NCI-H1092 treated with DMSO at 0.1 percent for 48 hours (cell line): ENCODE results near the gene PSMA6.
"Not testable (repeated sequence)": the region's sequence is repeated elsewhere in the genome, so short reads cannot be mapped to it uniquely, and the experiment has no call there.

Source experiments
- DNase-seq: peaks from one replicate; lab custom pipeline; 2025; lab: John Stamatoyannopoulos, UW

Gene PSMA6

DNA sequence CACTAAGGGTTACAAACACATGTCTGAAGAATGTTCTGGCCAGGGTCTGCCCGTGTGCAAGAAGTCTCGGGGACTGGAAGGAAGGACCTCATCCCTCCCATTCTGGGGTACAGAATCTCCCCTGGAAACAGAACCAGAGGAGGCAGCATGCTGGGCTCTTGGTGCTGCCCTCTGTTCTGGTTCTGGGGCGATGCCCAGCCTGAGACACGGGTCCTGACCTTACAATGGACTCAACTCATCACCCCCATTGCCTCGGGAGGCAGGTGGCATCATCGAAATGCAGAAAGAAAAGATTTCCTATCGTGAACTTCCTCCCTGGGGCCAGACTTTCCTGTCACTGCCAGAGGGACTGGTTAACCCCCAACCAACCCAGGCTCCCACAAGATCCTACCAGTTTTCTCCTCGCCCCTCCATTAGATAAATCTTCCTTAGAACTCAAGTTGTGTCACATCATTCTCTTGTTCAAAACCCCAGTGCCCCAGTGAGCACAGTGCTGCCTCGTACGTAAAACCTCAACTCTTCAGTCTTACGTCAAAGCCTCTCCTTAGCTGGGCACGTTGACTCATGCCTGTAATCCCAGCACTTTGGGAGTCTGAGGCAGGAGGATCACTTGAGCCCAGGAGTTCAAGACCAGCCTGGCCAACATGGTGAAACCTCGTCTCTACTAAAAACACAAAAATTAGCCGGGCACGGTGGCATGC, 52.1 kb downstream of the PSMA6 start:
- DNase-seq: no peak

DNA sequence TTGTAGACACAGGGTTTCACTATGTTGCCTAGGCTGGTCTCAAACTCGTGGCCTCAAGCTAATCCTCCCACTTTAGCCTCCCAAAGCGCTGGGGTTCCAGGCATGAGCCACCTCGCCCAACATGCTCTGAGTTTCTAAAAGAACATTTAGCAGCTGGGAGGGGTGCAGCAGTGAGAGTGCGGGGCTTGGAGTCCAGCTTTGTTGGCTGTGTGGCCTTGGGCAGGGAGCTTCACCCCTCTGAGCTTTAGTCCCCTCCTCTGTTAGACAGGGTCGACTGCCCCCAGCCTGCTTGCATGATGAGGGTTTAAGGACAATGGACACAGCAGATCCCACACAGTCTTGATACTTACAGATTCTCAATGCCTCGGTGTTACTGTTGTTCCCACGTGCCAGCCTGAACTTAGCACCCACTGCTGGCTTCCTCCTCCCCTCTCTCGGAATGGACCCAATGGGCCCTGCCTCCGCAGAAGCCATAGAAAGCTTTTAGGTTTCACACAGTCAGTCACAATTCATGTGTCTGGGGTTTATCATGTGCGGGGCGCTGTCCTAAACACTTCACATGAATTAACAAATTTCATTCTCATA, 54.6 kb downstream of the PSMA6 start:
- DNase-seq: no peak

DNA sequence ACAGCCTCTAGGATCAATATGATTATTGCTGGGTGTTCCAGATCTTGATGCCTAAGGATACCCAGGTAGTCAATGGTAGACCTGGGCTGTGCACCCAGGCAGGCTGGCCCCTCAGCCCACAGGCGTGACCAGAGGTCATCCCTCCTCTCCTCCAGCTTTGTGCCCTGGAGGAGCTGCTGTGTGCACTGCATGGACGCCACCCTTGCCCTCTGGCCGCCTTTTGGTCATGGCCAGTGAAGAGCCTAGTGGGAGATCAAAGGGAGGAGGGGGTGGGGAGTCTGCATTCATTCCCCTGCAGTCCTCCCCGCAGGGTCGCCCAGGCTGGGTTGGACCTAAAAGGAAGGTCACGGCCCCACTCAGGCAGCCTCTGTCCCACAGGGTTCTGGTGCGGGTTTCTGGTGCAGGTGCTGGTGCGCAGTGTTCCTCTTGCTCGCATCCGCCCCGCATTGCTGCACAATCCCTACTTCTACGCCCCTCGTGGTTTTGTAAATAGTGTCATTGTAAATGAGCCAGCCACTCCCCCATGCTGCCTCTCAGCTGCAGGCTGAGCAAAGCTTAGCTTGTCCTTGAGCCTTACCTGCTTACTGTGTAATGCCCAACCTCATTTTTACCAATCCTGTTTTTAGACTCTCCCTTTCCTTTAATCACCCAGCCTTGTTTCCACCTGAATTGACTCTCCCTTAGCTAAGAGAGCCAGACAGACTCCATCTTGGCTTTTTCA, 55.3 kb downstream of the PSMA6 start:
- DNase-seq: no peak

DNA sequence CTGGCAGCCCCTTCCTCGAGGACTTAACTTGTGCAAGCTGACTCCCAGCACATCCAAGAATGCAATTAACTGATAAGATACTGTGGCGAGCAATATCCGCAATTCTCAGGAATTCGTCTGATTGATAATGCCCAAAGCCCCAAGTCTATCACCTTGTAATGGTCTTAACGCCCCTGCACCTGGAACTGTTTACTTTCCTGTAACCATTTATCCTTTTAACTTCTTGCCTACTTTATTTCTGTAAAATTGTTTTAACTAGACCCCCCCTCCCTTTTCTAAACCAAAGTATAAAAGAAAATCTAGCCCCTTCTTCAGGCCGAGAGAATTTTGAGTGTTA, 55.8 kb downstream of the PSMA6 start:
- DNase-seq: not testable (repeated sequence)

DNA sequence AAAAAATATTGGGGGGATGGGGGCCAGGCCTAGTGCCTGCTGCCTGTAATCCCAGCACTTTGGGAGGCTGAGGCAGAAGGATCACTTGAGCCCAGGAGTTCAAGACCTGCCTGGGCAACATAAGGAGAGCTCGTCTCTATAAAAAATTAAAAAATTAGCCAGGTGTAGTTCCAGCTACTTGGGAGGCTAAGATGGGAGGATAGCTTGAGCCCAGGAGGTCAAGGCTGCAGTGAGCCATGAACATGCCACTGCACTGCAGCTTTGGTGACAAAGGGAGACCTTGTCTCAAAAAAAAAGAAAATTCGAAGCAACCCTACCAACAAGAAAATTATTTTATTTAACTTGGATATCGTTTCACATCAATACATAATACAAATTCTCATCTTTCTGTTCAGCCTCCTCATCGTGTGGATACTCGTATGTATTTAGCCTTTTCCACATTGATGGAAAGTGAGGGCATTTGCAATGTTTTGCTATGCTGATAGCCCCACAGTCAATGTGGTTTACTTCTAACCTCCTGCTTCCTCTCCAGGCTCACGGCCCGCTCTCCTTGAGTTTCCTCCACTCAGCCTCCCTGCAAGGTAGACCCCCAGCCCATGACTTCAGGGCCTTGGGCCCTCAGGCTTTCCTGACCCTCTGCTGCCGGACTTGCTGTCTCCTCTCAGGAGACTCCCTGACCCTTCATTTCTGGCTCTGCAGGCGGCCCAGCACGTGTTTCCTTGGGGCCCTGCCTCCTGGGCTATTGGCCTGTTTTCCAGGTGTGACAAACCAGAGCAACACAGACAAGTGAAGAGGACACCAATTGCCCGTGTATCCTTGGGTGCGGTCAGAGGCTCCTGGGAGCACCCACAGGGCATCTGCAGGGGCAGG, 57.5 kb downstream of the PSMA6 start:
- no peak for DNase-seq

DNA sequence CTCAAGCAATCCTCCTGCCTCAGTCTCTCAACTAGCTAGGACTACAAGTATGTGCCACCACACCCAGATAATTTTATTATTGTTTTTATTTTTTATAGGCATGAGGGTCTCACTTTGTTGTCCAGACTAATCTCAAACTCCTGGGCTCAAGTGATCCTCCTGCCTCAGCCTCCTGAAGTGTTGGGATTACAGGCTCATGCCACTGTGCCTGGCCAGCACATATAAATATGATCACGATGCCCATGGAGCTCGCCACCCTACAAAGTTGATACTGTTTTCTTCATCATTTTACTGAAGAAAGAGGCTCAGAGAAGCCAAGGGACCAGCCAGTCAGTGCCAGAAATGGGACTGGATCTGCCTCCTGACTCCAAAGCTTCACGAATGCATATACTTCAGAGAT, 59.3 kb downstream of the PSMA6 start:
- no peak for DNase-seq

DNA sequence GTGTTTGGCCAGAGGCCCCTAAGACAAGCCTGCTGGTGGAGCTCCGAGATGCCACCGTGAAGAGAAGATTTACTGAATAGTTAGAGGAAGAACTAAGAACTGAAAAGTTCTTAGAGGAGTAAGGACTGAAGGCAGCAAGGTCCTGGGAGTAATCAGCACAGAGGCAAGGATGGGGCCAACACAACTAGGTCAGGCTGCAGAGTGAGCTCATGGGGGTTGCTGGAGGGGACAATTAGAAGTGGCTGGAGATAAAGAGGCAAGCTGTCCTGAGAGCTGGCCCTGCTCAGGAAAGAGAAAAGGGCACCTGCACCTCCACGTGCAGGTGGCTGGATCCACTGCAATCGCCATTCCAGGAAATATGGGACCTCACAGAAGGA, 59.7 kb downstream of the PSMA6 start:
- no peak for DNase-seq

DNA sequence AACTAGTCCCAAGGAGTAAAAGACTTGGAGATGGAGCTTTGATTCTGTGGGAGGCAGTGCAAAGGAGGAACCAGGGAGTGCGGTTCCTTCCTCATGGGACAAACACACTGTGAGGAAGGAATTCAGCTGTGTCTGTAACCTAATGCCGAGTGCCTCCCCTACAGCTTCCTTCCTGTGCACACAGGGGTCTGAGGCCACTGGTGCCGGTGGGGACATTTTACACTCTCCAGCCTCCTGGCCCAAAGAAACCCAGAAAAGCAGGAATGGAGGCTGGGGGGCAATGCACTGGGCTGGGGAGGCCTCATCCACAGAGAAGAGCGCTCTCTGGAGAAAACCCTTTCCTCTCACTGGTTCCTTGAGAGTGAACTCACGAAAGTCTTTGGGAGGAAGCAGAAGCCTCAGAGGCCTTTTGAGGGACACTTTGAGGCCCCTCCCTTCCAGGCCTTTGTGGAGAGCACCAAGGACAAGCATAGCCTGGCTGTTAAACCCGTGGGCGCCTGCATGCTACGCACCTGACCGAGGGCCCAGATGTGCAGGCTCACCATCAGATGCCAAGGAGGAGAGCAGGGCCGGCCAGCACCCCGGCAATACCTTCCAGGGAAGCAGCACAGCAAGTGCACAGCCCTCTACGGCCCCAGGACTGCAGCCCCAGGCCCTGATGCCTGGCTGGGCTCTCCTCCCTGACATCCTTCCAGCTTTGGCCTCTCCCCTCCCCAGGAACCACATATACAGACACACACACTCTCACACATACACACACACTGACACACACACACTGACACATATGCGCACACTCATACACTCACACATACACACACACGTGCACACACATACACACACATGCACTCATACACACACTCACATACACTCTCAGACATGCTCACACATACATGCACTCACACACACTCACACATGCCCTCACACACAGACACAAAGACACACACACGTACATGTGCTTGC, 60.4 kb downstream of the PSMA6 start:
- no peak for DNase-seq

DNA sequence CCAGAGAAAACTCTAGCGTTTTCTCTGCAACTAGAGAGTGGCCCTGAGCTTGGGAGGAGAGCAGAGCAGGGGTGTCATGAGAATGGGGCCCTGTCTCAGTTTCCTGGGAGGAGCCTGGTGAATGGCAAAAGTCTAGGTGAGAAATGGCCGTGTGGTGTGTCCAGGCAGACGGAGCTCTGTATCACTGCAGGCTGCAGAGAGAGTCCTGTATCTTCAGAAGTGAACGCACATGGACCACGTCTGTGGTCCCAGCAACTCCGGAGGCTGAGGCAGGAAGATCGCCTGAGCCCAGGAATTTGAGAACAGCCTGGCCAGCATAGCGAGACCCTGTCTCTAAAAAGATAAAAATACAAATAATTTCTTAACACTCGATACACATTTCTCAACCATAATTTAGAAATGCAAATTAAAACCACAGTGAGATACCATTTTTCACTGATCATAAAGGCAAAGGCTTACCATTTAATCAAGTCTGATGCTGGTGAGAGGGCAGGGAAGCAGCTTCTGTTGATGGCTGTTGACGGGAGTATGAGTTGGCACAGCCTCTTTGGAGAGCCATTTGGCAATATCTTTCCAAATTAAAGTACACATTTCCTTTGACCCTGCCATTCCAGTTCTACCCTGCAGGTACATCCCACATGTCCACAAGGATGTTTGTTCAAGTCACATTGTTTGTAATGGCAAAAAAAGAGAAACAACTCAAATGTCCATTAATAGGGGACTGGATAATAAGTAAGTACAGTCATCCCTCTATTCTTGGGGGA, 61.4 kb downstream of the PSMA6 start:
- no peak for DNase-seq

DNA sequence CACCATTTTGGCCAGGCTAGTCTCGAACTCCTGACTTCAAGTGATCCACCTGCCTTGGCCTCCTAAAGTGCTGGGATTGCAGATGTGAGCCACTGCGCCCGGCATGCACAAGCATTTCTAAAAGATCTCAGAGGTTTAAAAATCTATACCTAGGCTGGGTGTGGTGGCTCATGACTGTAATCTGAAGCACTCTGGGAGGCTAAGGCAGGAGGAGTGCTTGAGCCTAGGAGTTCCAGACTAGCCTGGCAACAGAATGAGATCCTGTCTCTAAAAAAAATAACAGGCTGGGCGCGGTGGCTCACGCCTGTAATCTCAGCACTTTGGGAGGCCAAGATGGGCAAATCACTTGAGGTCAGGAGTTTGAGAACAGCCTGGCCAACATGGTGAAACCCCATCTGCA, 63.1 kb downstream of the PSMA6 start:
- not testable (repeated sequence) for DNase-seq

DNA sequence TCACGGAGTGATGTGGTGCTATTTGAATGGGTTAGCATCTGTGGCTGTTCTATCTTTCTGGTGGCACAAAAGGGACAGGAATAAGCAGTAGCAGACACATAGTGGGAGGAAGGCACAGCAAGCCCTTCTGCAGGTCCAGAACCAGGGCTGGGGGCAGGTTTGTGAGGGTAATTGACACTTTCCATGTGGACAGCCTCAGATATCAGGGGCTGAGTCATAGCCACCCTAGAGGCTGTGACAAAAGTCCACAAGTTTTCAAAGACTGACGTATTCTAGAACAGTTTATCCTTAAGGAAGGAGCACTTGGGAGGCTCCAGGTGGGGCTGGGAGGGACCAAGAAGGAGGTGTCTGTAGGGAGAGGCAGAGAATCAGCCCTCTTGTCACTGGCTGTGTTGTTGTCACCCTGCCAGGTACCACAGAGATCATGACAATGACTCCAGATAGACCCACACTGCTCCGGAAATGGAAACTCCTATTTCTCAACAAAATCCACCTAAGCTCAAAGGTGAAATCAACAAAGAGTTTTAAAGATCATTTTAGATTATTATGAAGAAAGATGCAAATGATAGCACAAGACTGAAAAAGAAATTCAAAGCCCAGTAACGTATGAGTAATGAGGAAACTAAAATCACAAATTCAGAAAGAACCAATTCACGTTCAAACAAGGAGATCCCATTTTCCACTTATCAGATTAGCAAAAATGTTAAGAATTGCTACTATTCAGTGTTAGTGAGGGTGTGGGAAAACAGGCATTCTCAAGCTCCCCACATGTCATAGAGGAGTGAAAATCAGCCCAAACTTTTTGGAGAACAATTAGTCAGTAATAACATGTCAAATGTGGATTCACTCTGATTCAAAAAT, 64.0 kb downstream of the PSMA6 start:
- DNase-seq: no peak

DNA sequence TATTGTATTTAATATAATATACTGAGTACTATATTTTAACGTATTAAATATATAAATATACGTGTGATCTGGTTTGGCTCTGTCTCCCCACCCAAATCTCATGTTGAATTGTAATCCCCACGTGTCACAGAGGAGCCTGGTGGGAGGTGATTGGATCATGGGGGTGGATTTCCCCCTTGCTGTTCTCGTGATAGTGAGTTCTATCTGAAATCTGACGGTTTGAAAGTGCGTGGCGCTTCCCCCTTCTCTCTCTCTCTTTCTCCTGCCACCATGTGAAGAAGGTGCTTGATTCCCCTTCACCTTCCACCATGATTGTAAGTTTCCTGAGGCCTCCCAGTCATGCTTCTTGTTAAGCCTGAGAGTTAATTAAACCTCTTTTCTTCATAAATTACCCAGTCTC, 67.5 kb downstream of the PSMA6 start:
- DNase-seq: not testable (repeated sequence)

DNA sequence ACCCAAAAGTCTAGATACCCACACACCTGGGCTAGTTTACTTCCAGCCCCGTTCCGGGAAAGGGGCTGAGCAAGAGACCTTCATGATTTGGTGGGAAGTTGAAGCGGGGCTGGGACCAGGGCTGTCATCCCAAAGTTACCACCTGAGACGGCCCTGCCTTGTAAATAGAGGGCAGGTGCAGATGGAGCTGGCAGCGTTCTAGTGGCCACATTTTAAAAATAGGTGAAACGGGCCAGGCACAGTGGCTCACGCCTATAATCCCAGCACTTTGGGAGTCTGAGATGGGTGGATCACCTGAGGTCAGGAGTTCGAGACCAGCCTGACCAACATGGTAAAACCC, 68.9 kb downstream of the PSMA6 start:
- DNase-seq: no peak

DNA sequence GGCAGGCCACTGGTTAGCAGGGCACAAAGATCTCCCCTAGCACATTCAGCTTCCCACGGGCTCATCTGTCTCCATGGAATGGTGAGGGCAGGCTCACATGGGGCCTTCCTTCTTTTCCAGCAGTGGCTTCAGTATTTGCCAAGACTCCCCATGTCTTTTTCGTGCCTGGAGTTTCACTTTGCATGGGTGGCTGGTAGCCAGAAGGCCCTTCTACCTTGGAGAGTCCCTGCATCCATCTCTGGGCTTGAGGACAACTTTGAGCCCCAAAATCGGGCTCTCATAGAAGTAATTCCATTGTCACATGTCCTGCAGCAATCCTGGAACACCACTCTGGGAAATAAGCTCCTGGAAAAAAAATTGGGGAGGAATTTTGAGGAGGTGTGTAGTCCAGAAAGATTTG, 70.3 kb downstream of the PSMA6 start:
- no peak for DNase-seq

DNA sequence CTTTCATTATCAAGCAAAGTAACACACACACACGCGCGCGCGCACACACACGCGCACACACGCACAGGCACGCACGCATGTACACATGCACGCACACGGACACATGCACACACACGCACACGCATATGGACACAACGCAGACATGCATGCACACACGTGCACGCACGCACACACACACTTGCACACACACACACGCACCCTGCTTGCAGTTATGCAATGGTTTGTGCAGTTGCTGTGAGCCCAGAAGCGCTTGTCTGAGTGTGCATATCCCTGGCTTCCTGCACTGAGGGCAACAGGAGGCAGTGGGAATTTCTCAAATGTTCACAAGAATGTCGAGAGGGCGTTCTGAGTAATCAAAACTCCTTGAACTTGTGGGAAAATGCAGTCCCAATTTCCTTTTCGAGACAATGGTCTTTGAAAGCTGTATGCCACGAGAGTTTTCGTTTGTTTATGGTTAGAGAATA, 70.8 kb downstream of the PSMA6 start:
- DNase-seq: no peak

DNA sequence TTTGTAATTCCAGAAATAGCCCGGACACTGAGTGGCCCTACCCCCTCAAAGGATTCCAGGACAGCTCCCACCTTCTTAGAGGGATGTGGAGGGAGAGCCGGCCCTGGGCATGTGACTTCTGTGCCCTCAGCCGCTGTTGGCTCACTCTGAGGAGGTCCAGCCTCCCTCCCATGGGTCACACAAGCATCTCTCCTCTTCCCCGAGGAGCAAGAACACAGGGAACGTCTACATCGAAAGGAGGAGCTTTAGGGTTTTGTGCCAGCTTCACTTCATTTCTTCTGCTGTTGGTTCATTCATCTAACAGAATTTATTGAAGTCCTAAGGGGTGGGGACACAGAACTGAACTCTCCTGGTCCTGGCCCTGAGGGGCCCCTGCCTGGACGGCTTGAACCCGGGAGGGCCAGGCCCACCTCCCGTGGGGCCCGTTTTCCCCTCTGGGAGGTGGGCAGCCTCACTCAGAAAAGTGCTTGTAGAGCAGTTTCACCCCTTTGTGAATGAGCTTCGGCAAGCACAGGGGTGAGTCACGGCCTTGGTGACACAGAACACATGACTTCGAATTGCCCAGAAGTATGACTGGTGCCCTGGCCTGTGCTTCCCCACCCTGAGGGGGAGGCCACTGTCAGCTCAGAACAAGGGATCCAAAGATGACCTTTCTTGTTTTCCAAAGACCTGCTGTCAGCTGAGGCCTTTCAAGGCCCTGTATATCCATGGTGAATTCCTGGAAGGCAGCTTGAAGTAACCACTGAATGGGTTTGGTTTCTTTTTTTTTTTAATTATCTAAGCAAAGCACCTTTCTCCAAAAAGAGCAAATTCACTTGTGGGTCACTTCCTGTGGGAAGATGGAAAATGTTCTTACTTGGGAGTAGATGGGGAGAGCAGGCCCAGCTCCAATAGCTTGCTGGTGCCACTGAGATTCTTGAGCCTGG, 73.2 kb downstream of the PSMA6 start:
- DNase-seq: no peak

DNA sequence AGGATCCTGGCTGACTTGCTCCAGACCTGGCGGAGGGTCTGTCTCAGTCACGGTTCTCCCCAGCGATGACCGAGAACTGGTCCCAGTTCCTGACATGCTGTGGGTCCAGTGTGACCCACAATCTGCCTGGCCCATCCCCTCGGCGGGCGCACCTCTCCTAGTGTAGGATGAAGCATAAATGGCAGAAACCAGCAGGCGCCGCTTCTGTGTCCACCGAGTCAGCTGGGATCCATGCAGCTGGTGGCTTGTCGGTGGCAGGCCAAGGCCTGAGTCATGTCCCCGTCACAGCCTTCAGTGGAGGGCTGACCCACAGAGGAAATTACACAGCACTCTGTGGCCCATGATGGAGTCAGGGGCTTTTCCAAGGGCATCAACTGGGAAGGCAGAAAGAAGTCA, 73.9 kb downstream of the PSMA6 start:
- no peak for DNase-seq

DNA sequence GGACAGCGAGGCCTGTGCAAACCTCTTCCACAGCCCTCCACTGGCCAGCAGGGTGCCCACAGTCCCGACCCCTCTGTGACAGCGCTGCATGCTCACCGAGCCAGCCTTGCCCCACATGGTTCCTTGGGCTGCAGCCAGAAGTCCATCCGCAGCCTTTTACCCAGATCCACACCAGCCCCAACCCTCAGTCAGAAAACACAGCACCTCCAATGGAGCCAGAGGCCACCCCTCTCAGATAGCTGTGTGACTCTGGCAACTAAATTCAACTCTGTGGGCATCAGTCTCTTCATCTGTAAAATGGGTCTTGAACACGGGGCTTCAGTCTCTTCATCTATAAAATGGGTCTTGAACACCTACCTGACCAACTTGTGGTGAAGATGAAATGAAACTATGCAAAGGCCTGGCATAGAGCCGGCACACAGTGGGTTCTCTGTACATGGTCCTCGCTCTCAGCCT, 74.4 kb downstream of the PSMA6 start:
- DNase-seq: no peak

DNA sequence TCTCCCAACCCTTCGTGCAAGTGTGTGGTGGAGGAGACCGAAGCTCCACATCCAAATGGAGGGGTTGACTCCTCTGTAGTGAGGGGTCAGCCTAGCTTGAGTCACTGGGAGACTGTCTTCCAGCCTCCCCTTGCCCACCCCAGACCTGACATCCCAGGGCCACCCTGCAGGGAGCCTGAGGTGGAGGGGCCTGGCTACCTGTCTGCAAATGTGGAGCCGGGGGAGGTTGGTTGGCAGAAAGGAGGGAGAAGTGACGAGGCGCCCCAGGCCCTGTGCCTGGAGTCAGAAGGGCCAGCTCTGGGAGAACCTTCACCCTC, 74.8 kb downstream of the PSMA6 start:
- DNase-seq: no peak
